Lung (tissue), 12 donors: ENCODE results near the gene DAB1. TPM values are rescaled to one million over a fixed set of nuclear protein-coding genes. Genes with fewer than 3 reads are reported as not detected.

Source experiments
- ATAC-seq: fragments of 200-7000 bp; cut with Tn5 transposase; one replicate; pipeline ENCODE4 v1.9.1; 2020; ENCODE audit warnings: moderate number of reproducible peaks; ENCODE audit not compliant: insufficient read depth, low FRiP score
- DNase-seq, 3 donors: peaks; one replicate each; pipeline ENCODE4 v3.0.0-alpha.2; 2013 to 2017
- H3K27ac ChIP-seq, 2 donors: one replicate each; pipeline ENCODE4 v1.5.1; 2013; ENCODE audit warnings: mild to moderate bottlenecking in 2 of 2, moderate library complexity in 2 of 2, control low read depth in 1 of 2, inconsistent platforms in 1 of 2, low read depth in 1 of 2, low read length in 1 of 2
- H3K27me3 ChIP-seq, 3 donors: one replicate each; pipeline ENCODE4 v1.5.1; 2013; ENCODE audit warnings: low read length in 2 of 3; ENCODE audit not compliant: control insufficient read depth in 3 of 3, insufficient read depth in 3 of 3
- H3K36me3 ChIP-seq, 4 donors: one replicate each; pipeline ENCODE4 v1.5.1; 2013; ENCODE audit warnings: low read length in 4 of 4, mild to moderate bottlenecking in 1 of 4, moderate library complexity in 1 of 4; ENCODE audit not compliant: control insufficient read depth in 4 of 4, insufficient read depth in 4 of 4
- H3K4me1 ChIP-seq, 5 donors: one replicate each; pipeline ENCODE4 v1.5.1; 2013; ENCODE audit warnings: low read length in 5 of 5, mild to moderate bottlenecking in 2 of 5, moderate library complexity in 1 of 5; ENCODE audit not compliant: control insufficient read depth in 5 of 5, insufficient read depth in 5 of 5
- H3K4me3 ChIP-seq: one replicate; pipeline ENCODE4 v1.5.1; 2013; ENCODE audit warnings: mild to moderate bottlenecking, control low read depth, moderate library complexity
- H3K9ac ChIP-seq, 2 donors: one replicate each; pipeline ENCODE4 v1.5.1; 2013; ENCODE audit warnings: low read length in 2 of 2, control low read depth in 1 of 2; ENCODE audit not compliant: insufficient read depth in 1 of 2
- H3K9me3 ChIP-seq, 4 donors: one replicate each; pipeline ENCODE4 v1.5.1; 2013; ENCODE audit warnings: low read length in 3 of 4, mild to moderate bottlenecking in 1 of 4, moderate library complexity in 1 of 4; ENCODE audit not compliant: control insufficient read depth in 4 of 4, insufficient read depth in 3 of 4
- WGBS, 2 donors: extraction: QIAGEN DNeasy Blood & Tissue Kit; methylation state at CpG; one replicate each; pipeline ENCODE4 v1.1.7; 2013; 5-methylcytosine and 5-hydroxymethylcytosine counted together
- polyA plus RNA-seq, 2 donors: library from polyadenylated mRNA; stranded (reverse); fragments of 200-250 nt; gene quantifications; one replicate each; pipeline ENCODE4 v1.2.1, GENCODE V29; 2013
- total RNA-seq, 2 donors: library from RNA; depleted of rRNA in 1 of 2; stranded (reverse); fragments of >200 nt in 1 of 2; gene quantifications; one replicate each; pipeline ENCODE4 v1.2.1, GENCODE V29; 2014 to 2021
- TF ChIP-seq, protein P1 (sequence below): IDR thresholded peaks from 2 replicates; pipeline ENCODE4 v1.5.1; 2012; ENCODE audit warnings: mild to moderate bottlenecking; ENCODE audit errors: control extremely low read depth, extremely low read depth
- donor health status: control.
- donor health status: control.
- donor health status: Bipolar disorder and iron deficiency.
- donor health status: healthy.
- donor health status: DM: yes; HTN: yes; CAD: no.

The DAB1 gene
- total and polyA plus RNA-seq, 4 donors = 0.06 to 0.77 (median 0.10) TPM

DNA sequence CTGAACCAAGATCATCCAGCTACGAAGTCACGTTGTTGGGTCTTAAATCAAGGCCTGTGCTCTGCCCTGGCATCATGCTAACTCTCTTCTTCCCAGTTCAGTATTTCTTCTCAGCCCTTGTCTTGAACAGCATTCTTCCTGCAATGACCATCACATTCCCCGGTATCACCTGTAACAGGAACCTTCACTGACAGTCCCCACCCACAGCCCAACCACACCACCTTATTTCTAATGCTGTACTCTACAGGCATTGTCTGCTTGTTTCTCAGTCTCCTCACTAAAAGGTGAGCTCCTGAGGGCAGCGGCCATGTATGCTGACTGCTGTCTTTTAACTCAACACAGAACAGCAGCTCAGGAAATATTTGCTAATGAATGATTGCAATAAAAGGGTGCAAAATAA, 54.0 kb downstream of the DAB1 start:
- Histone ChIP-seq H3K27ac (no peak overlapping the region), H3K36me3 (no peaks in the 10 kb centered on the region), H3K9me3 (peaks cover 0 to 7% (median under 1%) of the 10 kb centered on the region in 4 donors), H3K4me1 (peaks cover 0 to 7% (median 0%) of the 10 kb centered on the region in 5 donors), H3K4me3 (no peak overlapping the region), H3K9ac (no peak overlapping the region), H3K27me3 (no peaks in the 10 kb centered on the region)
- WGBS, 2 donors = 89 to 91% methylated on average over 4 of the region's 4 CpGs
- no peak for DNase-seq
- TF ChIP-seq, protein P1, sequence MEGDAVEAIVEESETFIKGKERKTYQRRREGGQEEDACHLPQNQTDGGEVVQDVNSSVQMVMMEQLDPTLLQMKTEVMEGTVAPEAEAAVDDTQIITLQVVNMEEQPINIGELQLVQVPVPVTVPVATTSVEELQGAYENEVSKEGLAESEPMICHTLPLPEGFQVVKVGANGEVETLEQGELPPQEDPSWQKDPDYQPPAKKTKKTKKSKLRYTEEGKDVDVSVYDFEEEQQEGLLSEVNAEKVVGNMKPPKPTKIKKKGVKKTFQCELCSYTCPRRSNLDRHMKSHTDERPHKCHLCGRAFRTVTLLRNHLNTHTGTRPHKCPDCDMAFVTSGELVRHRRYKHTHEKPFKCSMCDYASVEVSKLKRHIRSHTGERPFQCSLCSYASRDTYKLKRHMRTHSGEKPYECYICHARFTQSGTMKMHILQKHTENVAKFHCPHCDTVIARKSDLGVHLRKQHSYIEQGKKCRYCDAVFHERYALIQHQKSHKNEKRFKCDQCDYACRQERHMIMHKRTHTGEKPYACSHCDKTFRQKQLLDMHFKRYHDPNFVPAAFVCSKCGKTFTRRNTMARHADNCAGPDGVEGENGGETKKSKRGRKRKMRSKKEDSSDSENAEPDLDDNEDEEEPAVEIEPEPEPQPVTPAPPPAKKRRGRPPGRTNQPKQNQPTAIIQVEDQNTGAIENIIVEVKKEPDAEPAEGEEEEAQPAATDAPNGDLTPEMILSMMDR = no peak
- no peak for ATAC-seq

DNA sequence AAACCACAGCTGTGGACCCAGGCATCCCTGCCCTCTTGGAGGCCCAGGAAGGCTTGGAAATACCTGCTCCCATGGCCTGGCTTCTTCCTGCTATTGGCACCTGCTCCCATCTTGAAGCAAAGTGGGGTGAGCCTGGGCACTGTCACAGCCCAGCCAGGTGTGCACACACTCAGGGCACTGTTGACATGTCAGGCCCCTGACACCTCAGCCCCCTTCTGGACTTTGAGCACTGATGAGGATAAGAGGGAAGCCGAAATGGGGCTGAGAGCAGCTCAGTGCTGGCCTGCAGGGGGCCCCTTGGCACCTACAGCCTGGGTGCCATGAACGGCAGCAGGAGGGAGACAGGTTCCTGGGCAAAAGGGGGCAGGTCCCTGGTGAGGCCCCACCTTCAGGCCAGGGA, 55.9 kb downstream of the DAB1 start:
- Histone ChIP-seq H3K4me1 (peaks cover 0 to 7% (median 0%) of the 10 kb centered on the region in 5 donors), H3K4me3 (no peak overlapping the region), H3K9me3 (peaks cover 0 to 7% (median under 1%) of the 10 kb centered on the region in 4 donors), H3K27ac (no peak overlapping the region), H3K36me3 (no peaks in the 10 kb centered on the region), H3K27me3 (no peaks in the 10 kb centered on the region), H3K9ac (no peak overlapping the region)
- no peak for ATAC-seq
- DNase-seq = no peak
- TF ChIP-seq, protein P1 = no peak
- WGBS, 2 donors = 94% methylated on average over 2 of the region's 2 CpGs

DNA sequence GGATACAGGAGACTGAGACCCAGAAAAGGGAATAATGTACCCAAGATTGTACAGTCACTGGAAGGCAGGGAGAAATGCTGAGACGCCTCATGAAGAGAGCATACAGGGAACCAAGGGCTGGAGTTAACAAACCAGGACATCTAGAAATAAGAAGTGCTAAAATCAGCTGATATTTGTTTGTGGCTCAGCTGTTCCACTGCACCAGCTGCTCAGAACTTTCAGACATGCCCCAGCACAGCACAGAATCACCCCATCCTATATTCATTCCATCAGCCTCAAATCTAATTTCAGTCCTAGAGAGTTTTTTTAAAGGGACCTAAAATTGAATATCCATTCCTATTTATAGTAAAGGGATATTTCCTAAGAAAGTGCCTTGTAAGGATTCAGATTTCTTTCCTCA, 60.2 kb downstream of the DAB1 start:
- 82 to 83% methylated on average over 1 of the region's 1 CpG for WGBS, 2 donors
- Histone ChIP-seq H3K4me1 (peaks cover 0 to 4% (median 0%) of the 10 kb centered on the region in 5 donors), H3K27ac (no peak overlapping the region), H3K36me3 (no peaks in the 10 kb centered on the region), H3K9me3 (peaks cover 0 to 5% (median under 1%) of the 10 kb centered on the region in 4 donors), H3K9ac (no peak overlapping the region), H3K27me3 (no peaks in the 10 kb centered on the region), H3K4me3 (no peak overlapping the region)
- DNase-seq (no peak), ATAC-seq (no peak)
- TF ChIP-seq, protein P1 = no peak

DNA sequence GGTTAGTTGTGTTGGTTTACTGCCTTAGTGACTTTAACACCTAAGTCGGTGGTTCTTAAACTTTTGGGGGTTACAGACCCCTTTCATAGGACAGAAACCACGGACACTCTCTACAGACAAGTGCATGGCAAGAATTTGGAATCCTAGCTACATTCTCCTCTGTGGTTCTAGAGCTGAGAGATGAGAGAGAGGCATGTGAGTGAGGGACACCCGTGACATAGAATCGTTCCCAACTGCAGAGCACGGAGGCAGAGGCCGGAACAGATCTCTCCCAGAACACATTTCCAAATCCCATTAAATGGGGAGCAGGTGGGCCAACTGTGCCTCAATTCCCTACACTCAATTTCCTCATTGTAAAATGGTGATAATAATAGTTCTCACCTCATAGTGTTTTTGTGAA, 60.7 kb downstream of the DAB1 start:
- H3K36me3 ChIP-seq = no peaks in the 10 kb centered on the region
- no peak for ATAC-seq
- DNase-seq = no peak

More for the DNA sequence above, 60.7 kb downstream of the DAB1 start:
- no peak overlapping the region for H3K27ac ChIP-seq
- WGBS, 2 donors = 91 to 93% methylated on average over 6 of the region's 6 CpGs
- H3K27me3 ChIP-seq = no peaks in the 10 kb centered on the region
- H3K4me1 ChIP-seq = peaks cover 0 to 4% (median 0%) of the 10 kb centered on the region in 5 donors
- H3K9ac ChIP-seq = no peak overlapping the region
- H3K4me3 ChIP-seq = no peak overlapping the region
- H3K9me3 ChIP-seq = peaks cover 0 to 2% (median 0%) of the 10 kb centered on the region in 4 donors
- TF ChIP-seq, protein P1 = no peak
